GM19193 (cell line): ENCODE measurements around the gene LBH.

Source experiments
- POLR2A ChIP-seq: IDR thresholded peaks from 4 replicates; pipeline ENCODE4 v1.6.1; 2011; ENCODE audit not compliant: insufficient read depth, insufficient read length; ENCODE audit errors: extremely low read depth

LBH gene

DNA sequence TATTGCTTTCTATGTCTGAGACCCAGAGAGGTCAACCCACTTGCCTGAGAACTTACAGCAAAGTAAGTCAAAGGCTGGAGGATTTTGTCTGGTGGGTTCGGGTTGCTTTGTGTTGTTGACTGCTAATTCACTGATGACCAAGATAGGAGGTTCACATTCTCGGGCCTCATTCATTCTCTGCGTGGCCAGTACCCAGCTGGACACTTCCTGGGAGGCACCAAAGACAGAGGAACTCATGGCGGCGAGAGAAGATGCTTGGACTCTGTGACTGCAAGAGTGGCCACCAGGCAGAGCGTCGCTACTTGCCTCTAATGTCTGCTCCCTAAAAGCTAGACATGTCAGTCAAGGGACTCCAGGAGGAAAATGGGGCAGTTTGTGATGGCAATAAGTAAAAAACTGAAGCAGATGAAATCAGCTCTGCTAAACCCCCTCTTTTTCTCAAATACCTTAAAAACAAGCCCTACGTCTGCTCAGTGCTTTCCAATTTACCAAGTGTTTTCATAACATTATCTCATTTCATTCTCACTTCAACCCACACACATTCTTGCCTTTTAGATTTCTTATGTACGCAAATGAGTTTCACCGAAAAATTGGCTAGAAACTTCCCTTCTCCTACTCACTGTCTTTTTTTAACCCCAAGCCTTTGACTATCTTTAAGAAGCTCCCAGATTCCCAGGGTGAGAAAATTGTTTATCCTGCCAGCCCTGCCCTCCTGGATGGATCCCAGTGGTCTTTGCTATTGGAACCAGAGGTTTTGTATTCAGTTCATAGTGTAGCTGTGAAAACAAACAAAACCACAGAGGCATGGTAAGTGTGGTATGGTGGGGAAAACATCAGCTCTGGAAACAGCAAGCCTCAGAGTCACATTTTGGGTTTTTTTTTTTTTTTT is 4.9 kb upstream of the LBH start:
- TF ChIP-seq POLR2A = no peak

DNA sequence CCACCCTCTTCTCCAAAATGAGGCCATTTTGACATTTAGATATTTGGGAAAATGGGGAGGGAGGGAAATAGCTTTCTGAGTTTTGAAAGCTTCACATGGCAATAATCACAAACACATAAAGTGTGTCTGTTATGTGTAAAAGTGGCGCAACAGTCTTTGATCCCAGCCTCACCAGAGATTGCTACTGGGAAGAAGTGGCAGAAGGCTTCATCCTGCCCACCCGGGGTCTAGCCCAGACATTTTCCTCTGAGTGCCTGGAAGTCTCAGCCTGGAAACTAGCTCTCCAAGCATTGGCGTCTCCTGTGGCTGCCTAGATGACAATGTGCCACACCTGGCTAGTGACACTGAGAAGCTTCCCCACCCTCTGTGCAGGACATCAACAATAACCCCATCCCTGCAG is 1.7 kb upstream of the LBH start:
- TF ChIP-seq POLR2A = no peak

DNA sequence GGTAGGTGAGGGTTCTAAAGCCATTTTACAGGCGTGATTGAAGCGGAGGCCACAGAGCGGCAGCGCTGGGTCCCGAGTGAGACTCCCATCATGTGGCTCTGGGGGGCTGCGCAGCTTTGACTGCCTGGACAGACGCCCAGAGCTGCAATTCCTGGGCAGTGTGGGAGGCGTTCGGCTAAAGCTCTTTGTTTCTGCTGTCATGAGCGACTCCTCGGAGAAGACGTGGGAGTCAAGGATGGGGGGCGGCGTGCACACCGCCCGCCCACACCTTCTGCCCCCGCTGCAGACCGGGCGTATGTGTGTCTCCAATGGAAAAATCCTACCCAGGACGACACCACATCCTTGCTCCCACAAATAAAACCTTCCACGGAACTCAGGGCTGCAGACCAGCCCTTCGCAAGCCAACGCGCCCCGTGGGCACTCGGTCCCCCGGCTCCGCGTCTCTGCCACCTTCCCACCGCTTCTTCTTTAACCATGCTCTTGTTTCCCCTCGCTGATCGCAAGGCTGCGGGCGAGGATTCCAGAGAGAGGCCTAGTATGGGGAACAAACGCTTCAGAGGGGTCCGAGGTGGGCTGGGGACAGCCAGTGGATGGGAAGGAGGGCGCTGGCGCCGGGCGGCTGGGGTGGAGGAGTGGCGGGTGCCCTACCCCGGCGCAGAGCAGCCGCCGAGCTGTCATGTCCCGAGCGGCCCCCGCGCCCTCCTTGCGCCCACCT is 680 bp upstream of the LBH start:
- TF ChIP-seq POLR2A = no peak

DNA sequence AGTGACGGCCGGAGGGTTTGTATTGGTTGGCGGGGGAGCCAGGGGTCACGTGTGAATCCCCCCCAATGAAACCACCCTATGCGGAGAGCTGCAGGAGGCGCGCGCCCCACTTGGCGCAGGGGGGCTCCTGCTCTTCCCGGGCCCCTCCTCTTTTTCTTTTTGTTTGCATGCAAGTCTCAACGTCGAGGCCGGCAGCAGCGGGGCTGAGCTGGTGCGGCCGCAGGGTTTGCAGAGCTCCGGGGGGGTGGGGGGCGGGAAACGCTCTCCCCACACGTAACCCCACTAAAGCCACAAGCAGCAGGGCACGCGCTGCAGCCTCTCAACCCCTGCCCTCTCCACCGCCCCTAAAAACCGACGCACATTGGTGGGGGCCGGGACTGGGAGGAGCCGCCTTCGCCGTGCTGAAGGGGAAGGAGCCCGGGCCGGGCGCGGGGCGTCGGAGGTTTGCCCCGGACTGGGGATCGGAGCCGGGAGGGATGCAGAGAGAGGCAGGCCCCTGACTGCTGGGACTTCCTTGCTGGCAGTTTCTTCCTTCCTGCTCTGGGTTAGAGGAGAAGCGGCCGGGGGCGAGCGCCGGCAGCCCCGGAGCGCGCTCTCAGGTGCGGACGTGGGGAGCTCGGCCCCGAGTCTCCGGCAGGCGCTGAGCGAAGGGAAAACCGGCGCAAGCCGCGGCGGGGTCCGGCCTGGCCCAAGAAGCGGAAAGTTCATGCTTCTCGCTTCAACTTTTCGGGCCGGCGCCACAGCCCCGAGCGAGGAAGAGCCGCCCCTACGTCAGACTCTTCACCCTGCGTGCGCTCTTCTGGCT is 864 bp downstream of the LBH start:
- TF ChIP-seq POLR2A = peak; percentile 33

DNA sequence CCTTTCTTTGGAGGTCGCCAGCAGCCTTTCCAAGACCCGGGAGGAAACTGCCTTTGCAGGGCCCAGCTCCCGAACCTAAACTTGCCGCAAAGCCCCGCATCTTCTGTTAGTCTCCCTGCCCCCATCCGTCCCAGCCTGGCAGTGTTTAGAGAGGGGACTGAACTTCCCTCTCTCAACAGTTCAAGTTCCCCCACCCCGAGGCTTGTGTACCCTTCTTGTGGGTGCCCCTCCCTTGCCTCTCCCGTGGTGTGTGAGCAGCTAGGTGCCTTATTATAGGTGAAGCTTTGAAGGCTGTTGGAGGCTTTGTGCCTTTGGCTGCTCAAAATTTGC is 1.4 kb downstream of the LBH start:
- TF ChIP-seq POLR2A = no peak

DNA sequence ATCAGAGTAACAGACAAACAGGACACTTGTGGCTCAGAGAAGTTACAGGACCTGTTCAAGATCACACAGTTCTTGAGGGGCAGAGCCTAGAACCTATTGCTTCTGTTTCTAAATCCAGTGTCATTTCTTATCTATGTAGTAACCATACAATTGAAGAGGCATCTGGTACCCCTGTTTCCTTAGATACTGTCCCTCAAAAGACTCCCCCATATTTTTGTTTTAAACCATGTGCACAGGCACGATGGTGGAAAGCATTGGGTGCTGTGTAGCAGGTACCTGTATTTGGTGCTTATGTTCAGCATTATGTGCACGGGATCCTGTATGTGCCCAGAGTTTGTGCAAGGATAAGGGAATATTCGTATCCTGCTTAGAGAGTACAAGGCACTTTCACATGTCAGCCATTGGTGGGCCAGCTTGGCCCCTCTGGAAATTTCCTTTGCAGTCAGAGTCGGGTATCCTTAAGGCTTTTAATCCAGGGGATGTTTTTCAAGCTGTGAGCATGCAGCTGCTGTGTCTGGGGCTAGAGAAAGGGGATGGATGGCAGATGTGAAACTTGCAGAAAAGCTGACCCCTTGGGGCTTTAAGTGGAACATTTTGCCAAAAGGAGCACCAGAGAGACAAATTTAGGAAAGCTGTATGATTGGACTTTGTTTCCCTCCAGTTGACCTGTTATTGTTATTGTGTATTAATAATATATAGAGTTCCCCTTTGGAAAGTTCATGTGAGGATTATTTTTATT is 2.1 kb downstream of the LBH start:
- no peak for TF ChIP-seq POLR2A

DNA sequence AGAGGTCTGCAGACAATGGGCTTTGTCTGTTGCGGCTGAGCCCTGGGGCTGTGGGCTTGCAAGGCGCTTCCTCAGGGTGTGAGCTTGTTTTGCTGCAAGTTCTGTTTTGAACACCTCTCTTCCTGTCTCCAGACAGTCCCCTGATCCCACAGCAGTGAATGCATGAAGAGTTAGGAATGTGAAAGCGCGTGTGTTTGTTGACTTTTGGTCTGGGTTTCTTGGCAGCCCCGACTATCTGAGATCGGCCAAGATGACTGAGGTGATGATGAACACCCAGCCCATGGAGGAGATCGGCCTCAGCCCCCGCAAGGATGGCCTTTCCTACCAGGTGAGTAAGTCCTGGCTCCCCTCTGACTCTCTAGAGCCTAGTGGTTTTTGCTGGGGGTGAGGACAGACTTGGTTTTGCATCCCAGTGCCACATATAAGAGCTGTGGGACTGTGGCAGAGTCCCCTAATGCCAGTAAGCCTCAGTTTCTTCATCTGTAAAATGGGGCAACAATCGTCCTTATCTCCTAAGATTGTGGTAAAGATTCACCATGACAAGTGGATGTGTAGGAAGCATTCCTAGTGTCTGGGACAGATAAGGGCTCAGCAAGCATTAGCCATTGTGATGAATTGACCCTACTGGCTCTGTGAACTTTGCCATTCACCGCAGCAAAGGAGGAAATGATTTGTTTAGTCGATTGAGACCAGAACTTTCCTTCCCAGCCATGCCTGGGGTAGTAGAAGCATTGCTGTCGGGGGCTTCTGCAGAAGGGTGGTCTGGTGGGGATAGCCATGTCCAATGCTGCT is 3.0 kb downstream of the LBH start:
- TF ChIP-seq POLR2A = no peak

DNA sequence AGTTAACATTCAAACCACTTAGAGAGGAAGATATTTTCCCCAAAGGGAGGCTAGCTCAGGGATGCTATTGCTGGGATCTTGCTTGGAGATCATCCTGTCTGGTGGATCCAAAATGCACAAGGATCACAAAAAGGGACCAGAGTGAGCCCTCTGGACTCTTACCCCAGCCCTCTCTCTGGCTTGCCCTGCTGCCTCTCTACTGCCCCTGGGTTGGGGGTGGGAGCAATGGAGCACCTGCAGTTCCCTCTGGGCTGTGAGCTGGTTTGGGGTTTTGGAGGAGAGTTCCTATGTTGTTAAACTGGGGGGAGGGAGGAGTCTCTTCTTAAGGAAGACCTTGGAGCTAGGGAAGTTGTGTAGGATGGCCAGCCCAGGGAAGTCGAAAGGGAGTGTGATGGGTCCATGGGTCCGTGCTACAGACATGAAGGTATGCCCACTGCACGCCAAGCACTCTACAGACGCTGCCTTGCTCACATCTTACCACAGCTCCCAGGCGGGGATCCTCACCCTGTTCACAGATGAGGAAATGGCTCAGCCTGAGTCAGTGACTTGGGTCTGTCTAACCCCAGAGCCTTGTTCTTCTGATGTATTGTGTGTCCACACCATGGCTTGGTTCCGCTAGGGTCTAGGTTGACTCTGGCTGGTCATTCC is 3.8 kb downstream of the LBH start:
- no peak for TF ChIP-seq POLR2A

DNA sequence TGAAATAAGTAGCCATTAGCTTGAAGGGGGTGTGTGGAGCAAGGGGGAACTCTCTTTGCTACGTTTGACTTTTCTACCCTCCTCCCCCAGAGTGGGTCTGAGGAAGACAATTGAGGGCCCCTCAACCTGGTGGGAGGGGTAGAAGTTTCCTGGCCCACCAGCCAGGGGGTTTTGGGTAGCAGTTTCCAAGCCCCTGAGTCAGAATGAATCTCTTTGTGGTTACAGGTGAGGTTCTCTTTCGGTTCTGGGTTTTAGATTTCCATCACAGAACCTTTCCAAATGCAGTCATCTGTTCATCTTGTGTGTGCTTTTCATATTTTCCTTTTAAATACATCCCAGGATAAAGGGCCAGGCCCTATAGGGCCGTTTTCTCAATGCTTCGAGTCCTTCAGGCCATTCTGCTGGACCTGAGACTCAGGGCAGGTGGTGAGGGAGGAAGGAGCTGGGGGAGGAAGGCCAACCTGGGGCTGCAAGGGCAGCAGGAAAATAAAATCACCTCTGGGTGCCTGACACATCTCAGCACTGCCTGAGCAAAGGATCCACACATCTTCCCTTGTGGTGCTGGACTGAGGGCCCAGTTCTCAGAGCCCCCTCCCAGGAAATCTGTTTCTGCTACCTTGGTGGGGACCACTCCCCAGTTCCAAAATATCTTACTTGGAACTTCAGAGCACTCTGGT is 4.7 kb downstream of the LBH start:
- TF ChIP-seq POLR2A = no peak

DNA sequence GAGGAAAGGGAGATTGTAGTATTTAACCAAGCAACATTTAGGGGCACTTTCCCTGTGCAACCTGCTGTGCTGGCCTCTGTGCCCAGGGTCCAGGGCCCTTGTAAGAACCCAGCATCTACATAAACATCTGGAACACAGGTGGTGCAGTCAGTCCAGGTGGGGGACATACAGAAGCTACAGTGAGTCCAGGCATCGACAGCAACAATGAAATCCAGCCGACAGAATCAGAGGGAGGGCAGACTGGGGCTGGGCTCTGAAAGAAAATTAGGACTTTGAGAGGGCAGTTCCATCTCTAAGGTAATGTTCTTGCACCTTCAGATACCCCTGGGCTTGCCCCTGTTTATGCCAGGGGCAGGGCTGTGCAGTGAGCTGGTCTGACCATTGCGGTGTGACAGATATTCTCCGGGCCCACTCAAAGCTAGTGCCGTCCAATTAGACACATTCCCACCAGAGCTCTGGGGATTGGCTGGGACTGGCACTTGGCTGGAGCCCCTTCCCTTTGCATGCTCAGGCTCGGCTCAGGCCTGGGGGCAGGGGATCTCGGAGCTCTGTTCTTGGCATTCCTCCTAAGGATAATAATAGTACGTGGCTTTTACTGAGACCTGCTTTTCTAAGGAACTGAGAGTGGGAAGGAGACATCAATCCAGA is 5.4 kb downstream of the LBH start:
- TF ChIP-seq POLR2A = no peak

DNA sequence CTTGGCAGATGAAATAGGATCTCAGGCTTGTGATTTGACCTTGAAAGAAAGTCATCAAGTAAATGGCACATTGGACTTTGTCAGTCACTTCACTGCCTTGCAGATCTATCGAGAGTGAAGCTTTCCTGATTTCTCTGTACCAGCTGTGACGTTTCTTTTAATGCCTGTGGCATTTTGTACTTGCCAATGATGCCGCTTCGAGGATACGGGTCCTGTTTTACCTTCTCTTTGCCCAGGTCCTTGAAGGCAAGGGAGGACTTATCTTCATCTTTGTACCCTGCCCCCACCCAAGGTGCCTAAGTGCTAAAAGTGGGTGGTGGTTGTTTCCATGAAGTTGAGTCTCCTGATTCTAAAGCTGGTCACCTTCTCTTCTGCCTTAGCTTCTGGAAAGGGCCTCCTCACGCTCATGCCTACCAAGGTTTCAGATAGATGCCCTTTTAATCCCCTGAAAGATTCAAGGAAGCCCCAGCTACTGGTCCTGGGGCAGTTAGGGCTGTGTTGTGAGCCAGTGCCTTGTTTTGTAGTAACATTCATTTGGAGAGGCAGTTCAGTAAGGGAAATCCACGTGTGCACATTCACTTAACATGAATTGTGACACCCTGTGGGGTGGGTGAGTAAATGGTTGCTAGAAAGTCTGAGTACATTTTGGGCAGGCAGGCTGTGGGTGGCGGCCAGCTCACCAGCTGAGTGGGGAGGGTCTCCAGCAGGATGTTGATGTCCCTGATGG is 6.1 kb downstream of the LBH start:
- no peak for TF ChIP-seq POLR2A

DNA sequence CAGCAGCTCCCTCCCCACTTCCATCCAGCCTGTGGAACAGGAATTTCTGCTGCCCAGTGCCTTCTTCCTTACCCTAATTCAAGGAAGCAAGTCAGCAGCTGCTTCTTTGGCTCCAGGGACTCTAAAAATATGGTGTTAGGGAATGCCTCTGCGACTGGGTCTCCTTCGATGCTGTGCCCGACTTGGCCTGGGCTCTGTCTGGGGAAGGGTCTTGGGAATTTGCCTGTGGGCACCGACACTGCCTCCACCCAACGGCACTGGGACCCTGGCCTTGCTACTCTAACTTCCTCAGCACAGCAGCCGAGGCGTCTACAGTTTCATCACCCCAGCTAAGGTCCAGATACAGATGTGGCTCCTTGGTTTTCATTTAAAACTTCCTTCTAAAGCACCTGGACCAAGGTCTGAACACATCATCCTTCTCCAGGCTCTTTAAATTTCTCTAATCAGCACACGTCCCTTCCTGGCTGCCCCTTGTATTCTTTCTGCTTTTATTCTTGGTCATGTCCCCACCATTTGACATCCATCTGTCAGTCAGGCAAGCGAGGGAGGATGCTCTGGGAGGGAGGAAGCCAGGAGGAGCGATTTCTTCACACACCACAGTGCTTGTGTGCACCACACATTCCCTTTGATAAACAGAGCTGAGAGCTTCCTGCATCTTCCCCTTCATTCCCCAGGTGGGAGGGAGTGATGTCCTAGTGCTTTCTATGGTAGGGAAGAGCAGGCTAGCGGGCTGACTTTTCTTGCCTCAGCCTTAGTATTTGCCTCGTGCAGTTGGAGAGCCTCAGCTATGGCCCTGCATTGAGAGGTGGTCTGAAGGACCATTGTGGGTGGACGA is 6.8 kb downstream of the LBH start:
- TF ChIP-seq POLR2A = no peak
